ENCODE measurements around the gene FAM3B. TPM values are rescaled to one million over a fixed set of nuclear protein-coding genes. Genes with fewer than 3 reads are reported as not detected.

Gene FAM3B
- total and polyA plus RNA-seq, 2 donors, result 8.5 to 13.2 TPM

DNA sequence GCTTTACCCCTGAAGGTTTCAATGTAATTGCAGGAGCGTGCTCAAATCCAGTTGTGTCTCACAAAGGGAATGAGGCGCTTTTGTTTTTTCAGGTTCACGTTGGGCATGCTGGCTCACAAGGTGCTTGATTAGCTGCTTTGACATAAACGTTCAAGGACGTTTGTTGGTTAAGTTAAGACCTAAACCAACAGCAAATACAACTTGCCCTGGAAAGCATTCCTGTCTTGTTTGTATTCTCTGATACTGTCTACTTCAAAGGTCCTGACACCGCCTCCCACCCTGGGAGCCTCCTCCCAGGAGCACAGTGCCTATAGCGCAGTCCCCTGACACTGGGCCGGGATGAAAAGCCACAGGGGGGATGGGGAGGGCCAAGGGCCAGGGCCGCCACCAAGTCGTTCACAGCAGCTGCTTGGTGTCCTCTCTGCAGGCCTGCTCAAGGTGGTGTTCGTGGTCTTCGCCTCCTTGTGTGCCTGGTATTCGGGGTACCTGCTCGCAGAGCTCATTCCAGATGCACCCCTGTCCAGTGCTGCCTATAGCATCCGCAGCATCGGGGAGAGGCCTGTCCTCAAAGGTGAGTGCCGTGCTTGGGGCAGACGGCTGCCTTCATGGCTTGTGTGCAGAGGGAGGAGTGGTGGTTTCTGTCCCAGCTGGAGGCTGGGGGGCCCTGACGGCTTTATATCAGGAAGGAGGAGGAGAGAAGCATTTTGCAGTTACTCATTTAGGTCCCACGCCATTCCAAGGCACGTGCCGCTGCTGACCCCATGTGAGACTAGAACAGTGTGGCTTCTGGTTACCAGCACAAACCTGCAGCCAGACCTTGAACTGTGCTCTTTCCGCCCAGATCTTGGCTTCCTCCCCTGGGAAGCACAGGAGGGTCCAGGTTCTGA, 6.1 kb downstream of the FAM3B start:
- Histone ChIP-seq H3K27ac (ENCODE audit: low read depth in 1 of 2, low read length in 1 of 2) (peak overlapping the region in 1 of 2 donors; percentile 97), H3K36me3 (ENCODE audit: control insufficient read depth in 2 of 2, insufficient read depth in 2 of 2, low read length in 1 of 2) (no peaks in the 10 kb centered on the region), H3K9me3 (ENCODE audit: control insufficient read depth in 2 of 2, insufficient read depth in 1 of 2, low read length in 1 of 2) (peaks cover 0 to 13% of the 10 kb centered on the region in 2 donors), H3K4me1 (ENCODE audit: control insufficient read depth in 2 of 2, insufficient read depth in 2 of 2, low read length in 2 of 2) (peaks cover 27 to 95% of the 10 kb centered on the region in 2 donors), H3K4me3 (ENCODE audit: low read length in 2 of 2) (no peak overlapping the region), H3K27me3 (ENCODE audit: control insufficient read depth in 2 of 2, insufficient read depth in 1 of 2, low read length in 1 of 2) (no peaks in the 10 kb centered on the region)
- DNase-seq (ENCODE audit: low read depth in 6 of 9, low spot score in 9 of 9), result peak in 1 of 9 donors; percentile 35
- 84% methylated on average over 23 of the region's 23 CpGs for whole genome bisulfite sequencing

DNA sequence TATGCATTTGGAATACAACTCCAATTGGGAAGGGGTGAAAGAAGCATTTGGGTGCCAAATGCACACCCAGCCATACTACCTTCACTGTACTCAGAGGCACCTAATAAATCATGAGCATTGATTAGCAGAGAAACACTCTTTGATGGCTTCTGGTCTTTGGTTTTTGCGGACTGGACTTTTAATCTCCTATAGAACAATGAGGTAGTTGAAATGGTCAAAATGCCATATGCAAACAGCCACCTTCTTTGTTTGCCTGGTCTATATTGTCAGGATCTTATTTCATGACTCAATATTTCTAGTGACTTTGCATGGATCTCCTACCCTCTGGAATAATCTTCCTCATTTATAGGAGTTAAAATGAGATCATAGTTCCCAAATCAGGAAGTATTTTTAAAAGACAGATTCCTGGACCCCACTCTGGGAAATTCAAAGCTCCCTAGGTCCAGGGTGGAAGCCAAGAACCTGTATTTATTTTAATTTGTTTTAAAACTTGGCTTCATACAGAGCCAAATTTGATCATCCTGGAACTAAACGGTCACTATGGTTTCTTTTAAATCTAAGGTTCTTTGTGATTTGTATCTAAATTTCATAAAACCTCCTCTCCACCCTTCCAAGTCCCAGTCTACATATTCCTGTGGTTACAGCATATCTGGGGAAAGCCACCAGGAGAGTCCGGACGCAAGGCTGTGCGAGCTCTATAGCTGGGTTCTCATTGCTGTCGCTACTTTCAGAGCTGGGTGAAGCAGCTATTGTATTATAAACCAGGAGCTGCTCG, 8.7 kb downstream of the FAM3B start:
- H3K36me3 ChIP-seq (ENCODE audit: control insufficient read depth in 2 of 2, insufficient read depth in 2 of 2, low read length in 1 of 2), result no peaks in the 10 kb centered on the region
- H3K4me3 ChIP-seq (ENCODE audit: low read length in 2 of 2), result no peak overlapping the region
- H3K27me3 ChIP-seq (ENCODE audit: control insufficient read depth in 2 of 2, insufficient read depth in 1 of 2, low read length in 1 of 2), result no peaks in the 10 kb centered on the region
- WGBS, result 95% methylated on average over 7 of the region's 7 CpGs
- peaks cover 0 to 11% of the 10 kb centered on the region in 2 donors for H3K9me3 ChIP-seq (ENCODE audit: control insufficient read depth in 2 of 2, insufficient read depth in 1 of 2, low read length in 1 of 2)
- H3K4me1 ChIP-seq (ENCODE audit: control insufficient read depth in 2 of 2, insufficient read depth in 2 of 2, low read length in 2 of 2), result peaks cover 27 to 72% of the 10 kb centered on the region in 2 donors
- no peak for DNase-seq (ENCODE audit: low read depth in 6 of 9, low spot score in 9 of 9)
- H3K27ac ChIP-seq (ENCODE audit: low read depth in 1 of 2, low read length in 1 of 2), result no peak overlapping the region

DNA sequence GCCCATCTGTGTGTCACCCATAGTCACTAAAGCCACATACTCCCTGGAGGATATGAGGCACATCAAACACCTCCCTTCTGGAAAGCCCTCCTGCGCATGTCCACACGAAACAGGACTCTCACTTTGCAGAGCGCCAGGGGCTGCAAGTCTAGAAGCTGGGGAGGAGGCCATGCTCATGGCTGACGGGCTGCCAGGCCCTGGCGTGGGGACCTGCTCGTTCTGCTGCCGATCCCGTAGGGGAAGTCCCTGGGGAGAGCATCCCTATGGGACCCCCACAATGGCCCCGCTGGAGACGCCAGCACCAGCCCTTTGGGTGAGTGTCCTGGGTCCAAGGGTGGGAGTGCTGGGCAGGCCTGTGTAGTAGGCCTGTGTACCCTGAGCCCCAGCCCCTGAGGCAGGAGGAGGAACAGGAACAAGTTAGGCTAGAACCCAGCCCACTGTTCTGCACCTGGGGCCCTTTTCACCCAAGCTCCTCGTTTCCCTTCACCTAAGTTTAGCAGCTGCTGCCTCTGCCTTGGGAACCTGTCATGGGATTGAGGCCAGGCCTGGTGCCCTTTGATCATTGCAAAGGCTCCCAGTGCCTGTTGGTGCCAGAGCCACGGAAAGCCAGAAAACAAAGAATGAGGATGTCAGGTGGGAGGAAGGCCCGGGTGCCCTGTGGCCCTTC, 9.9 kb downstream of the FAM3B start:
- Histone ChIP-seq H3K4me1 (ENCODE audit: control insufficient read depth in 2 of 2, insufficient read depth in 2 of 2, low read length in 2 of 2) (peaks cover 18 to 60% of the 10 kb centered on the region in 2 donors), H3K4me3 (ENCODE audit: low read length in 2 of 2) (no peak overlapping the region), H3K36me3 (ENCODE audit: control insufficient read depth in 2 of 2, insufficient read depth in 2 of 2, low read length in 1 of 2) (no peaks in the 10 kb centered on the region), H3K27ac (ENCODE audit: low read depth in 1 of 2, low read length in 1 of 2) (peak overlapping the region in 1 of 2 donors; percentile 74), H3K9me3 (ENCODE audit: control insufficient read depth in 2 of 2, insufficient read depth in 1 of 2, low read length in 1 of 2) (peaks cover 0 to 3% of the 10 kb centered on the region in 2 donors), H3K27me3 (ENCODE audit: control insufficient read depth in 2 of 2, insufficient read depth in 1 of 2, low read length in 1 of 2) (no peaks in the 10 kb centered on the region)
- DNase-seq (ENCODE audit: low read depth in 6 of 9, low spot score in 9 of 9), result peak in 1 of 9 donors; percentile 53
- WGBS, result 78% methylated on average over 13 of the region's 13 CpGs

DNA sequence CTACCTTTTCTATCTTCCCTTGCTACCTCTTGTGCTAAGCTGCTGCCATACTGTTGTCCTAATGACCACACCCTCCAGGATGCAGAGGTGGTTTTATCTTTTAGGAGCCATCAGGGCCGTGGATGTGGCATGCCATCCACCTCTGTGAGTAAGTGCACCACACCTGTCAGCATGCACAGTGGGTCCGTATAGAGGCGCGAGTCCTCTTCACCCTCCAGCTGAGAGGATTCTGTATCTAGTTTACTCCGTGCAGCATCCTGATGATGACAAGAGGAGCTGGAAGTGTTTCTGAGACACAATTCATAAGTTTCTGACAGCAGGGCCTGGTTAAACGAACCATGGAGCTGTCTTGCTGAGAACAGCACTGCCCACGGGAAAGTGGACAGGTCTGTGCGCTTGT, 11.2 kb downstream of the FAM3B start:
- Histone ChIP-seq H3K9me3 (ENCODE audit: control insufficient read depth in 2 of 2, insufficient read depth in 1 of 2, low read length in 1 of 2) (no peaks in the 10 kb centered on the region), H3K36me3 (ENCODE audit: control insufficient read depth in 2 of 2, insufficient read depth in 2 of 2, low read length in 1 of 2) (no peaks in the 10 kb centered on the region), H3K27ac (ENCODE audit: low read depth in 1 of 2, low read length in 1 of 2) (no peak overlapping the region), H3K4me3 (ENCODE audit: low read length in 2 of 2) (no peak overlapping the region), H3K4me1 (ENCODE audit: control insufficient read depth in 2 of 2, insufficient read depth in 2 of 2, low read length in 2 of 2) (peaks cover 6 to 48% of the 10 kb centered on the region in 2 donors), H3K27me3 (ENCODE audit: control insufficient read depth in 2 of 2, insufficient read depth in 1 of 2, low read length in 1 of 2) (no peaks in the 10 kb centered on the region)
- no peak for DNase-seq (ENCODE audit: low read depth in 6 of 9, low spot score in 9 of 9)
- WGBS, result 93% methylated on average over 8 of the region's 8 CpGs

DNA sequence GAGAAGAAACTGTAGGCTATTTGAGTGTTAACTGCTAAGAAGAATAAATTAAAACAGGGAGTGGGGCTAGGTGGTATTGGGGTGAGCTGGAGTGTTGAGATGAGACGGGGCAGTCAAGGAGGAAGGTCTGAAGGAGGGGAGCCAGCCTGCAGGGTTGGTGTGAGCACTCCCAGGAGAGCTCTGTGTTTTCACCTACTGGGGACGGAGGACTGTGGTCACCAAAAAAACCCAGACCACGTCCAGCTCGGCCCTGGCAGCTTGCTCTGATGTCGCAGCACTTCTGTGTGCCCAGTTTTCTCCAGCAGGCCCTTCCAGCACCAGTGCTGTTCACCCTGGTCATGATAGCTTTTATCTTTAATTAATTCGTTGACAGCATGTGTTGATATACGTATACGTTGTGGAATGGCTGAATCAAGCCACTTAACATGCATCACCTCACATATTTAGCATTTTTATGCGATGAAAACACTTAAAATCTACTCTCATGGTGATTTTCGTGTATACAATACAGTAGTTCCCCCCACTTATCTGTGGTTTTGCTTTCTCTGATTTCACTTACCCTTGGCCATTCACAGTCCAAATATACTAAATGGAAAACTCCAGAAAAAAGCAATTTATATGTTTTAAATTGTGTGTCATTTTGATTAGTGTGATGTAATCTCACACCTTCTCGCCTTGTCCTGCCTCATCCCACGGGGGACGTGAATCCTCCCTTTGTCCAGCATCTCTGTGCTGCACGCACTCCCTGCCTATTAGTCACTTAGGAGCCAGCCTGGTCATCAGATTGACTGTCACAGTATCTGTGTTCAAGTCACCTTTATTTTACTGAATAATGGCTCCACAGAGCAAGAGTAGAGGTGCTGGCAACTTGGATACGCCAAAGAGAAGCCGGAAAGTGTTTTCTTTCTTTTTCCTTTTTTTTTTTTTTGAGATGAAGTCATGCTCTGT, 12.3 kb downstream of the FAM3B start:
- no peaks in the 10 kb centered on the region for H3K36me3 ChIP-seq (ENCODE audit: control insufficient read depth in 2 of 2, insufficient read depth in 2 of 2, low read length in 1 of 2)
- peaks cover 6 to 36% of the 10 kb centered on the region in 2 donors for H3K4me1 ChIP-seq (ENCODE audit: control insufficient read depth in 2 of 2, insufficient read depth in 2 of 2, low read length in 2 of 2)
- no peaks in the 10 kb centered on the region for H3K27me3 ChIP-seq (ENCODE audit: control insufficient read depth in 2 of 2, insufficient read depth in 1 of 2, low read length in 1 of 2)
- no peak for DNase-seq (ENCODE audit: low read depth in 6 of 9, low spot score in 9 of 9)
- H3K4me3 ChIP-seq (ENCODE audit: low read length in 2 of 2), result no peak overlapping the region
- no peak overlapping the region for H3K27ac ChIP-seq (ENCODE audit: low read depth in 1 of 2, low read length in 1 of 2)
- 96% methylated on average over 16 of the region's 16 CpGs for WGBS
- no peaks in the 10 kb centered on the region for H3K9me3 ChIP-seq (ENCODE audit: control insufficient read depth in 2 of 2, insufficient read depth in 1 of 2, low read length in 1 of 2)

DNA sequence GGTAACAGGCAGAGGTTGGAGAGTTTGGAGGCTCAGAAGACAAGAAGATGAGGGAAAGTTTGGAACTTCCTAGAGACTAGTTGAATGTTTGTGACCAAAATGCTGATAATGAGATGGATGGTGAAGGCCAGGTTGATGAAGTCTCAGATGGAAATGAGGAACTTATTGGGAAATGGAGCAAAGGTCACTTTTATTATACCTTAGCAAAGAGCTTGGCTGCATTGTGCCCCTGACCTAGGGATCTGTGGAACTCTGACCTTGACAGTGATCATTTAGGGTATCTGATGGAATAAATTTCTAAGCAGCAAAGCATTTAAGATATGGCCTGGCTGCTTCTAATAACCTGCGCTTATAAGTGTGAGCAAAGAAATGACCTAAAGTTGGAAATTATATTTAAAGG, 17.2 kb downstream of the FAM3B start:
- 100% methylated on average over 1 of the region's 1 CpG for WGBS
- no peak for DNase-seq (ENCODE audit: low read depth in 6 of 9, low spot score in 9 of 9)
- Histone ChIP-seq H3K4me3 (ENCODE audit: low read length in 2 of 2) (no peak overlapping the region), H3K27me3 (ENCODE audit: control insufficient read depth in 2 of 2, insufficient read depth in 1 of 2, low read length in 1 of 2) (no peaks in the 10 kb centered on the region), H3K36me3 (ENCODE audit: control insufficient read depth in 2 of 2, insufficient read depth in 2 of 2, low read length in 1 of 2) (peaks cover 0 to 2% of the 10 kb centered on the region in 2 donors), H3K27ac (ENCODE audit: low read depth in 1 of 2, low read length in 1 of 2) (no peak overlapping the region), H3K9me3 (ENCODE audit: control insufficient read depth in 2 of 2, insufficient read depth in 1 of 2, low read length in 1 of 2) (peaks cover 2 to 12% of the 10 kb centered on the region in 2 donors), H3K4me1 (ENCODE audit: control insufficient read depth in 2 of 2, insufficient read depth in 2 of 2, low read length in 2 of 2) (peaks cover 0 to 6% of the 10 kb centered on the region in 2 donors)

DNA sequence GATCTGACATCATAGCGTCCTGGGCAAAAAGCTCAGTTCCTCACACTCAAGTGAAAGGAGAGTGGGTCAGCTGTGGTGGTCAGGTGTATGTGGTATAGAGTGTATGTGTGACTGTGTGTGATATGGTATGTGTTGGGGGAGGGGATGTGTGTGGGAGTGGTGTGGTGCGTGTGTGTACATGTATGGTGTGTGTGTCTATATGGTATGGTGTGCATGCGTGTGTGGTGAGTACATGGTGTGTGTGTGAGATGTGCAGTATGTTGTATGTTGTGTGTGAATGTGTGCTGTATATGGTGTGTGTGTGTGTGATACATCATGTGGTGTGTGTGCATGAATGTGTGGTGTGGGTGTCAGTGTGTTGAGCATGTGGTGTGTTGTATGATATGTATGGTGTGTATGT, 20.9 kb downstream of the FAM3B start:
- Histone ChIP-seq H3K27ac (ENCODE audit: low read depth in 1 of 2, low read length in 1 of 2) (no peak overlapping the region), H3K9me3 (ENCODE audit: control insufficient read depth in 2 of 2, insufficient read depth in 1 of 2, low read length in 1 of 2) (peaks cover 2 to 12% of the 10 kb centered on the region in 2 donors), H3K36me3 (ENCODE audit: control insufficient read depth in 2 of 2, insufficient read depth in 2 of 2, low read length in 1 of 2) (peaks cover 0 to 2% of the 10 kb centered on the region in 2 donors), H3K4me3 (ENCODE audit: low read length in 2 of 2) (no peak overlapping the region), H3K4me1 (ENCODE audit: control insufficient read depth in 2 of 2, insufficient read depth in 2 of 2, low read length in 2 of 2) (peaks cover 0 to 6% of the 10 kb centered on the region in 2 donors), H3K27me3 (ENCODE audit: control insufficient read depth in 2 of 2, insufficient read depth in 1 of 2, low read length in 1 of 2) (no peaks in the 10 kb centered on the region)
- 98% methylated on average over 3 of the region's 3 CpGs for WGBS
- DNase-seq (ENCODE audit: low read depth in 6 of 9, low spot score in 9 of 9), result no peak

DNA sequence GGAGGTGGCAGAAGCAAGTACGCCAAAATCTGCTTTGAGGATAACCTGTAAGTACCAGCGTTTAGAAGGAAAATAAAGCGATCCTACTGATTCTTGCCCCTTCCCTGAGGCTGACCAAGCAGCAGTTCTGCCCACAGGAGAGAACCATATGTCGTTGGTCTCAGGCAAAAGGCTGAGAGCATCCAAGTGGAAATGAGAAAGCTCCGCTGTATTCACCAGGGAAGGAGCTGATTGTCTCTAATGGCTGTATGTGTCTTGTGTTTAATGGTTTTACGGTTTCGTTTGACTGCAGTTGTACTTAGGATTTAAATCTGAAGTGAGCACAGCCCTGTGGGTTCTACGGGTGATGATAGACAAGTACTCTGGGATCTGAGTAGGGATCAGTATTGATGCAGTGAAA, 21.9 kb downstream of the FAM3B start:
- H3K4me3 ChIP-seq (ENCODE audit: low read length in 2 of 2), result no peak overlapping the region
- peaks cover 2 to 12% of the 10 kb centered on the region in 2 donors for H3K9me3 ChIP-seq (ENCODE audit: control insufficient read depth in 2 of 2, insufficient read depth in 1 of 2, low read length in 1 of 2)
- H3K27me3 ChIP-seq (ENCODE audit: control insufficient read depth in 2 of 2, insufficient read depth in 1 of 2, low read length in 1 of 2), result no peaks in the 10 kb centered on the region
- H3K27ac ChIP-seq (ENCODE audit: low read depth in 1 of 2, low read length in 1 of 2), result no peak overlapping the region
- WGBS, result 98% methylated on average over 8 of the region's 8 CpGs
- H3K36me3 ChIP-seq (ENCODE audit: control insufficient read depth in 2 of 2, insufficient read depth in 2 of 2, low read length in 1 of 2), result peaks cover 0 to 2% of the 10 kb centered on the region in 2 donors
- no peak for DNase-seq (ENCODE audit: low read depth in 6 of 9, low spot score in 9 of 9)
- peaks cover 0 to 6% of the 10 kb centered on the region in 2 donors for H3K4me1 ChIP-seq (ENCODE audit: control insufficient read depth in 2 of 2, insufficient read depth in 2 of 2, low read length in 2 of 2)
